ENCODE data around the gene PRDM16. TPM values are rescaled to one million over a fixed set of nuclear protein-coding genes. Genes with fewer than 3 reads are reported as not detected.

Gene PRDM16
- total and polyA plus RNA-seq, 2 of the 13 experiments (the other 11 are each of a cell fraction or from before 2014, with no cell fraction given), result 0.15 to 0.81 TPM

DNA sequence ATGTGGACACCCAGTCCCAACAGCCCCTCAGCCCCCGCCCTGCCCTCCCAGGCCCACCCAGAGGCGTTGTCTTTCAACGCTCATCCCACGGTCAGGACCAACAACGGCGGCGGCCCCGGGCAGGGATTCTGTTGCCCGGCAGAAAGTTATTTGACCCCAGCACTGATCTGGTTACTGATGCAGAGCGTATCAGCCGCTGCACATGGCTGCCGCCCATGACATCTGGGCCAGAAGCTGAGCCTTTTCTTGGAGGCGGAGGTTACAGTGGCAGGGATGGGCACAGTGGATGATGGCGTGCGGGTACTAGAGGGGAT lies 258.3 kb downstream of the PRDM16 start (continued):
- TF ChIP-seq, protein P1, sequence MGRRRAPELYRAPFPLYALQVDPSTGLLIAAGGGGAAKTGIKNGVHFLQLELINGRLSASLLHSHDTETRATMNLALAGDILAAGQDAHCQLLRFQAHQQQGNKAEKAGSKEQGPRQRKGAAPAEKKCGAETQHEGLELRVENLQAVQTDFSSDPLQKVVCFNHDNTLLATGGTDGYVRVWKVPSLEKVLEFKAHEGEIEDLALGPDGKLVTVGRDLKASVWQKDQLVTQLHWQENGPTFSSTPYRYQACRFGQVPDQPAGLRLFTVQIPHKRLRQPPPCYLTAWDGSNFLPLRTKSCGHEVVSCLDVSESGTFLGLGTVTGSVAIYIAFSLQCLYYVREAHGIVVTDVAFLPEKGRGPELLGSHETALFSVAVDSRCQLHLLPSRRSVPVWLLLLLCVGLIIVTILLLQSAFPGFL (CRISPR knock-in tag; IDR thresholded peaks at IDR 0.05), result no peak
- TF ChIP-seq, protein P2, sequence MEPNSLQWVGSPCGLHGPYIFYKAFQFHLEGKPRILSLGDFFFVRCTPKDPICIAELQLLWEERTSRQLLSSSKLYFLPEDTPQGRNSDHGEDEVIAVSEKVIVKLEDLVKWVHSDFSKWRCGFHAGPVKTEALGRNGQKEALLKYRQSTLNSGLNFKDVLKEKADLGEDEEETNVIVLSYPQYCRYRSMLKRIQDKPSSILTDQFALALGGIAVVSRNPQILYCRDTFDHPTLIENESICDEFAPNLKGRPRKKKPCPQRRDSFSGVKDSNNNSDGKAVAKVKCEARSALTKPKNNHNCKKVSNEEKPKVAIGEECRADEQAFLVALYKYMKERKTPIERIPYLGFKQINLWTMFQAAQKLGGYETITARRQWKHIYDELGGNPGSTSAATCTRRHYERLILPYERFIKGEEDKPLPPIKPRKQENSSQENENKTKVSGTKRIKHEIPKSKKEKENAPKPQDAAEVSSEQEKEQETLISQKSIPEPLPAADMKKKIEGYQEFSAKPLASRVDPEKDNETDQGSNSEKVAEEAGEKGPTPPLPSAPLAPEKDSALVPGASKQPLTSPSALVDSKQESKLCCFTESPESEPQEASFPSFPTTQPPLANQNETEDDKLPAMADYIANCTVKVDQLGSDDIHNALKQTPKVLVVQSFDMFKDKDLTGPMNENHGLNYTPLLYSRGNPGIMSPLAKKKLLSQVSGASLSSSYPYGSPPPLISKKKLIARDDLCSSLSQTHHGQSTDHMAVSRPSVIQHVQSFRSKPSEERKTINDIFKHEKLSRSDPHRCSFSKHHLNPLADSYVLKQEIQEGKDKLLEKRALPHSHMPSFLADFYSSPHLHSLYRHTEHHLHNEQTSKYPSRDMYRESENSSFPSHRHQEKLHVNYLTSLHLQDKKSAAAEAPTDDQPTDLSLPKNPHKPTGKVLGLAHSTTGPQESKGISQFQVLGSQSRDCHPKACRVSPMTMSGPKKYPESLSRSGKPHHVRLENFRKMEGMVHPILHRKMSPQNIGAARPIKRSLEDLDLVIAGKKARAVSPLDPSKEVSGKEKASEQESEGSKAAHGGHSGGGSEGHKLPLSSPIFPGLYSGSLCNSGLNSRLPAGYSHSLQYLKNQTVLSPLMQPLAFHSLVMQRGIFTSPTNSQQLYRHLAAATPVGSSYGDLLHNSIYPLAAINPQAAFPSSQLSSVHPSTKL (CRISPR knock-in tag; IDR thresholded peaks at IDR 0.05), result no peak
- no peak for TF ChIP-seq POLR2G (IDR thresholded peaks at IDR 0.05; ENCODE audit: low read depth, low read length)
- no peak for TF ChIP-seq ZNF207 (IDR thresholded peaks at IDR 0.05; ENCODE audit: borderline replicate concordance)
- TF ChIP-seq TCF7L2 (IDR thresholded peaks at IDR 0.05; ENCODE audit: low read depth, low read length), result no peak
- no peak for TF ChIP-seq MAFF (IDR thresholded peaks at IDR 0.05; ENCODE audit: low read depth, low read length)
- no peak for TF ChIP-seq NFKB2 (CRISPR knock-in tag; IDR thresholded peaks at IDR 0.05; ENCODE audit: borderline replicate concordance)
- TF ChIP-seq, protein P3, sequence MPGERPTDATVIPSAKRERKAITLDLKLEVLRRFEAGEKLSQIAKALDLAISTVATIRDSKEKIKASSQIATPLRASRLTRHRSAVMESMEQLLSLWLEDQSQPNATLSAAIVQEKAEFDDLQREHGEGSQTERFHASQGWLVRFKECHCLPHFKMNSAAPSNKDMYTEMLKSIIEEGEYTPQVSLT (CRISPR knock-in tag; IDR thresholded peaks at IDR 0.05; ENCODE audit: borderline replicate concordance, low read depth), result no peak
- TF ChIP-seq PHF21A (CRISPR knock-in tag; IDR thresholded peaks at IDR 0.05), result no peak
- no peak for TF ChIP-seq PRPF4 (IDR thresholded peaks at IDR 0.05; ENCODE audit: low read depth, low read length, poor library complexity, severe bottlenecking)
- no peak for TF ChIP-seq CHD2 (IDR thresholded peaks at IDR 0.05; ENCODE audit: low read depth, low read length)
- no peak for TF ChIP-seq ZNF317 (CRISPR knock-in tag; IDR thresholded peaks at IDR 0.05)
